Measurements from ENCODE around the gene HPF1.
"Not testable (repeated sequence)": the region's sequence is repeated elsewhere in the genome, so short reads cannot be mapped to it uniquely, and the experiment has no call there.

Gene HPF1

DNA sequence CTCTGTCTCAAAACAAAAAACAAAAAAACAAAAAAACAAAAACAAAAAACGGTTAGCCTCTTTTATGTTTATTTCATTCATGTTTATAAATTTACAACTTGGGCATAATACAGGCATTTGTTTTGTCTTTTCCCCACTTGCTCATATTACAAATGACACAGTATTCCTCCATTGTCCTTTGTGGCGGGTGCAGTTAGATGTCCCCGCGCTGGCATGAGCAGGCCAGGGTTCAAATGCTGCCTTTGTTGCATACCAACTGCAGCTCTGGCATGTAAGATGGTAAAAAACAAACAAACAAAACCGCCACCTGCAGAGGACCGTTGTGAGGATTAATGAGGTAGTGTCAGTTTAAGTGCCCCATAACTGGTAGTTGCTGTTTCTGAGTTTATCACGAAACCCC lies 16.1 kb upstream of the HPF1 start:
- H3K27ac ChIP-seq (ENCODE audit: low read depth, low read length), result no peak overlapping the region
- no peaks in the 10 kb centered on the region for H3K27me3 ChIP-seq (ENCODE audit: control insufficient read depth, insufficient read depth, low read length)
- H3K36me3 ChIP-seq (ENCODE audit: control insufficient read depth, insufficient read depth, low read length), result no peaks in the 10 kb centered on the region
- H3K9me3 ChIP-seq (ENCODE audit: control insufficient read depth, insufficient read depth, low read length), result no peaks in the 10 kb centered on the region
- H3K4me3 ChIP-seq (ENCODE audit: low read depth, low read length), result no peak overlapping the region
- H3K9ac ChIP-seq (ENCODE audit: low read depth, low read length), result no peak overlapping the region
- no peaks in the 10 kb centered on the region; the same call in 1 of the 2 replicates for H3K4me1 ChIP-seq (ENCODE audit: control insufficient read depth, insufficient read depth, low read length)

GRCh38 chr4:169771556-169772080 lies 13.9 kb upstream of the HPF1 start:
- not testable (repeated sequence) for H3K4me3 ChIP-seq (ENCODE audit: low read depth, low read length); H3K4me1 ChIP-seq (ENCODE audit: control insufficient read depth, insufficient read depth, low read length); H3K36me3 ChIP-seq (ENCODE audit: control insufficient read depth, insufficient read depth, low read length); H3K9me3 ChIP-seq (ENCODE audit: control insufficient read depth, insufficient read depth, low read length); H3K27me3 ChIP-seq (ENCODE audit: control insufficient read depth, insufficient read depth, low read length); H3K27ac ChIP-seq (ENCODE audit: low read depth, low read length); H3K9ac ChIP-seq (ENCODE audit: low read depth, low read length)

DNA sequence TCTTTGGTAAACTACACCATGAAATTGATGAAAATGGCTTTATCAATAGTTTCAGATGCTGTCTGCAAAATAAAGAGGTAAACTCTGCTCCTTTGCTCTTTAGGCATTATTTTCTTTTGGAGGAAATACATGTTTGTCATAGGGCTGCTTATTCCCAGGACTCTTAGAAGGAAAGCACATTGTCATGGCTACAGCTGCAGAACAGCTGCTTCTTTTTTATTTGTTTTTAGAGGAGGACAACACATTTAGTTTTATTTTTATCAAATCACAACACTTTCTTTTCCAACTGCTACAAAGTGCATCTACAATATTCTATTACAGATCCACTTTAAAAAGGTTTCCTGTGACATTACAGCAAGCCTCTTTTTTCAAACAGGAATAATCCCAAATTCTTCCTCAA lies 12.7 kb upstream of the HPF1 start:
- Histone ChIP-seq H3K4me3 (ENCODE audit: low read depth, low read length) (no peak overlapping the region), H3K9ac (ENCODE audit: low read depth, low read length) (no peak overlapping the region), H3K9me3 (ENCODE audit: control insufficient read depth, insufficient read depth, low read length) (no peaks in the 10 kb centered on the region)

GRCh38 chr4:169768385-169768784 lies 10.6 kb upstream of the HPF1 start:
- no peak overlapping the region for H3K9ac ChIP-seq (ENCODE audit: low read depth, low read length)
- H3K27me3 ChIP-seq (ENCODE audit: control insufficient read depth, insufficient read depth, low read length), result no peaks in the 10 kb centered on the region
- no peaks in the 10 kb centered on the region for H3K36me3 ChIP-seq (ENCODE audit: control insufficient read depth, insufficient read depth, low read length)
- H3K4me3 ChIP-seq (ENCODE audit: low read depth, low read length), result no peak overlapping the region
- no peaks in the 10 kb centered on the region for H3K4me1 ChIP-seq (ENCODE audit: control insufficient read depth, insufficient read depth, low read length)
- H3K9me3 ChIP-seq (ENCODE audit: control insufficient read depth, insufficient read depth, low read length), result no peaks in the 10 kb centered on the region
- no peak overlapping the region for H3K27ac ChIP-seq (ENCODE audit: low read depth, low read length)

More for the DNA sequence above, 12.7 kb upstream of the HPF1 start:
- Histone ChIP-seq H3K27me3 (ENCODE audit: control insufficient read depth, insufficient read depth, low read length) (no peaks in the 10 kb centered on the region), H3K4me1 (ENCODE audit: control insufficient read depth, insufficient read depth, low read length) (no peaks in the 10 kb centered on the region; the same call in 1 of the 2 replicates), H3K27ac (ENCODE audit: low read depth, low read length) (no peak overlapping the region), H3K36me3 (ENCODE audit: control insufficient read depth, insufficient read depth, low read length) (no peaks in the 10 kb centered on the region)

DNA sequence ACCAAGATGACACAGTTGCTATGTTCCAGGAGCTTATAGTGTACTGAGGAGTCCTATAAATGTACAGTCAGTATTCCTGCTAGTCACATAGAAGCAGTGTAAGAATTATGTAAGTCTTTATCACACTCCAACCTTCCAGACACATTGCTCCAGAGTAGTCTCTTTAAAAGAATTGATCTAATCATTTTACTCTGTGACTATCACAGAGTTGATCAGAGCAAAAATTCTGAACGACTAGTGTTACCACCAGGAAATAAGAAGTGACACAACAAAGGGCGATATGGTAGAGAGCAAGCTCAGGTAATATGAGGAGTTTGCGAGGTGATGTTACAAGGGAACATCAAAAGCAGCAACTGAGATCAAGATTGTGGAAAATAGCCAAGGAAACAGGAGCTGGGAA lies 9.0 kb upstream of the HPF1 start:
- Histone ChIP-seq H3K4me3 (ENCODE audit: low read depth, low read length) (no peak overlapping the region), H3K9ac (ENCODE audit: low read depth, low read length) (no peak overlapping the region), H3K9me3 (ENCODE audit: control insufficient read depth, insufficient read depth, low read length) (no peaks in the 10 kb centered on the region), H3K27ac (ENCODE audit: low read depth, low read length) (no peak overlapping the region), H3K36me3 (ENCODE audit: control insufficient read depth, insufficient read depth, low read length) (no peaks in the 10 kb centered on the region), H3K4me1 (ENCODE audit: control insufficient read depth, insufficient read depth, low read length) (no peaks in the 10 kb centered on the region), H3K27me3 (ENCODE audit: control insufficient read depth, insufficient read depth, low read length) (no peaks in the 10 kb centered on the region)

DNA sequence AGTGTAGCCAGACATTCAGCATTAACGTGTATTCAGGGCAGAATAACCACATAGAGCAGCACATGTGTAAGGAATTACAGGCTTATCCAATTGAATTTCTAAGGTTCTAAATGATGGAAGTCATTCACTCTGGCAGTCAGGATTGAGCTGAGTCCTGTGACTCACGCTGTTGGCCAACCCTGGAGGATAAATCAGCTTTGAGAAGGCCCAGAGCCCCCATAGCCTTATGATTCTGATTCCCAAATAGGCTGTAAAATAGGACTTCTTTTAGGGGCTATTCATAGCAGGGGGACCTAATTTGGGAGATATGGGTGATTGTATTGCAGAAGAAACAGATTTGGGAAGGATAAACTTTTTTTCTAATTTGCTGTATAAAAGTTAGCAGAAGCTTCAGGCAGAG lies 8.1 kb upstream of the HPF1 start:
- H3K27me3 ChIP-seq (ENCODE audit: control insufficient read depth, insufficient read depth, low read length), result no peaks in the 10 kb centered on the region

GRCh38 chr4:169761846-169762245 lies 4.1 kb upstream of the HPF1 start:
- Histone ChIP-seq H3K27me3 (ENCODE audit: control insufficient read depth, insufficient read depth, low read length) (peaks cover 5% of the 10 kb centered on the region; the same call in 1 of the 2 replicates), H3K4me3 (ENCODE audit: low read depth, low read length) (no peak overlapping the region), H3K36me3 (ENCODE audit: control insufficient read depth, insufficient read depth, low read length) (no peaks in the 10 kb centered on the region)

More for the DNA sequence above, 8.1 kb upstream of the HPF1 start:
- H3K4me1 ChIP-seq (ENCODE audit: control insufficient read depth, insufficient read depth, low read length), result no peaks in the 10 kb centered on the region
- no peak overlapping the region for H3K27ac ChIP-seq (ENCODE audit: low read depth, low read length)
- no peaks in the 10 kb centered on the region for H3K36me3 ChIP-seq (ENCODE audit: control insufficient read depth, insufficient read depth, low read length)
- no peak overlapping the region for H3K9ac ChIP-seq (ENCODE audit: low read depth, low read length)
- no peak overlapping the region for H3K4me3 ChIP-seq (ENCODE audit: low read depth, low read length)
- H3K9me3 ChIP-seq (ENCODE audit: control insufficient read depth, insufficient read depth, low read length), result no peaks in the 10 kb centered on the region

DNA sequence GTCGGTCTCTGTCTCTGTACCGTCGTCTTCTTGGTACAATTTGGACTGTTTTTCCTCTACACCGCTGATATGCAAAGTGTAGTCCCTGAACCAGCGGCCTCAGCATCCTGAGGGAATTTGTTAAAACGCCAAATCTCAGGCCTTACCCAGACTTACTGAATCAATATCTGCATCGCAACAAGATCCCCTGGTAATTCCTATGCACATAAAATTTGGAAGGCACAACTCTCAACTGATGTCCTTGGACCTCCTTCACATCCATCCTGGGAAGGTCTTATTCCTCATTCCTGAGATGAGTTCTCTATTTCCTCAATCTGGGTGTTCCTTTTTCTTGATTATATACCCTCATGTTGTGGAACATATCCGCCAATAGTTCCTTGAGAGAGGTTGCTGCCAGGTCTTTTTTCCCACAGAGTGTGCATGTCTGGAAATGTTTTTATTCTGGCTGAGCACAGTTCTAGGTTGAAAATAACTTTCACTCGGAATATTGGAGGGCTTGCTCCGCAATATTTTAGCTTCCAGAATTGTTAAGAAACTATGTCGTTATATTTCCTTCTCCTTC lies 738 bp upstream of the HPF1 start:
- Histone ChIP-seq H3K27me3 (ENCODE audit: control insufficient read depth, insufficient read depth, low read length) (peaks cover 5% of the 10 kb centered on the region; the same call in 1 of the 2 replicates), H3K9me3 (ENCODE audit: control insufficient read depth, insufficient read depth, low read length) (no peaks in the 10 kb centered on the region), H3K4me3 (ENCODE audit: low read depth, low read length) (peak overlapping the region; percentile 94; the same call in 1 of the 2 replicates), H3K27ac (ENCODE audit: low read depth, low read length) (no peak overlapping the region), H3K4me1 (ENCODE audit: control insufficient read depth, insufficient read depth, low read length) (peaks cover 18% of the 10 kb centered on the region), H3K36me3 (ENCODE audit: control insufficient read depth, insufficient read depth, low read length) (peaks cover 2% of the 10 kb centered on the region; the same call in 1 of the 2 replicates), H3K9ac (ENCODE audit: low read depth, low read length) (no peak overlapping the region)

More at GRCh38 chr4:169761846-169762245, 4.1 kb upstream of the HPF1 start:
- Histone ChIP-seq H3K4me1 (ENCODE audit: control insufficient read depth, insufficient read depth, low read length) (peaks cover 8% of the 10 kb centered on the region), H3K9ac (ENCODE audit: low read depth, low read length) (no peak overlapping the region), H3K9me3 (ENCODE audit: control insufficient read depth, insufficient read depth, low read length) (no peaks in the 10 kb centered on the region), H3K27ac (ENCODE audit: low read depth, low read length) (no peak overlapping the region)

GRCh38 chr4:169756971-169757574 lies 671 bp downstream of the HPF1 start:
- Histone ChIP-seq H3K9me3 (ENCODE audit: control insufficient read depth, insufficient read depth, low read length) (no peaks in the 10 kb centered on the region), H3K4me3 (ENCODE audit: low read depth, low read length) (peak overlapping the region; percentile 94), H3K36me3 (ENCODE audit: control insufficient read depth, insufficient read depth, low read length) (peaks cover 15% of the 10 kb centered on the region), H3K27ac (ENCODE audit: low read depth, low read length) (peak overlapping the region; percentile 96), H3K9ac (ENCODE audit: low read depth, low read length) (peak overlapping the region; percentile 87), H3K4me1 (ENCODE audit: control insufficient read depth, insufficient read depth, low read length) (peaks cover 18% of the 10 kb centered on the region), H3K27me3 (ENCODE audit: control insufficient read depth, insufficient read depth, low read length) (peaks cover 5% of the 10 kb centered on the region; the same call in 1 of the 2 replicates)

GRCh38 chr4:169745291-169745690 lies 12.5 kb downstream of the HPF1 start:
- H3K9me3 ChIP-seq (ENCODE audit: control insufficient read depth, insufficient read depth, low read length), result no peaks in the 10 kb centered on the region
- H3K4me3 ChIP-seq (ENCODE audit: low read depth, low read length), result no peak overlapping the region
- H3K27ac ChIP-seq (ENCODE audit: low read depth, low read length), result no peak overlapping the region
- no peaks in the 10 kb centered on the region for H3K27me3 ChIP-seq (ENCODE audit: control insufficient read depth, insufficient read depth, low read length)
- H3K4me1 ChIP-seq (ENCODE audit: control insufficient read depth, insufficient read depth, low read length), result no peaks in the 10 kb centered on the region
- H3K9ac ChIP-seq (ENCODE audit: low read depth, low read length), result no peak overlapping the region
- peaks cover 67% of the 10 kb centered on the region for H3K36me3 ChIP-seq (ENCODE audit: control insufficient read depth, insufficient read depth, low read length)

DNA sequence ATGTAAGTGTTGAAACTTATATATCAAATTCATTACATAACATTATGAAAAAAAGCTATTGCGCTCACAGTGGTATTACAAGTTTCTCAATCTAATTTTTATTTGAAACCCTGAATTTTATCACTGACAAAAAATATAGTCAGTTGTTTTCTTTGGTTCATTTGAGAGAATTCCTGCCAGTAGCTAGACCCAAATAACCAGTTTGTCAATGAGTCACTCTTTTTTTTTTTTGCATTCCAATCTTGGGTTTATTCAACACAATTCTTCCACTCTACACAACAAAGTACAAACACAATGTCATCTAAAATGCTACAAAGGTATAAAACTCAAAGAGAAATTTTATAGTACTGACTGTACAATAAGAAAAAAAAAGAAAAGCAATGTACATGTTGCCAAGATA lies 13.1 kb downstream of the HPF1 start:
- H3K27me3 ChIP-seq (ENCODE audit: control insufficient read depth, insufficient read depth, low read length), result no peaks in the 10 kb centered on the region
- no peak overlapping the region for H3K9ac ChIP-seq (ENCODE audit: low read depth, low read length)
- H3K27ac ChIP-seq (ENCODE audit: low read depth, low read length), result no peak overlapping the region
- no peaks in the 10 kb centered on the region for H3K9me3 ChIP-seq (ENCODE audit: control insufficient read depth, insufficient read depth, low read length)
- no peak overlapping the region for H3K4me3 ChIP-seq (ENCODE audit: low read depth, low read length)
- H3K36me3 ChIP-seq (ENCODE audit: control insufficient read depth, insufficient read depth, low read length), result peaks cover 67% of the 10 kb centered on the region
- H3K4me1 ChIP-seq (ENCODE audit: control insufficient read depth, insufficient read depth, low read length), result no peaks in the 10 kb centered on the region

Data from HUES48 (cell line).